Cardiac muscle cell (in vitro differentiated cells and primary cell): Measurements from ENCODE around the gene ERC1. TPM values are rescaled to one million over a fixed set of nuclear protein-coding genes. Genes with fewer than 3 reads are reported as not detected.
"Not testable (repeated sequence)": the region's sequence is repeated elsewhere in the genome, so short reads cannot be mapped to it uniquely, and the experiment has no call there.

Experiments used
- DNase-seq, 2 donors: peaks; one replicate each; pipeline versions ENCODE4 v3.0.0 to v3.0.0-alpha.2; 2010 to 2017; ENCODE audit warnings: low read depth in 1 of 2, low spot score in 1 of 2
- H3K27ac ChIP-seq: fragments of 200-600 bp; sonication (generic); 2 replicates; pipeline ENCODE4 v1.5.1; 2016
- H3K27me3 ChIP-seq: fragments of 200-600 bp; sonication (generic); 2 replicates; pipeline ENCODE4 v1.6.0; 2016; ENCODE audit warnings: control low read depth
- H3K36me3 ChIP-seq: fragments of 200-600 bp; sonication (generic); 2 replicates; pipeline ENCODE4 v1.5.1; 2016; ENCODE audit warnings: control low read depth
- H3K4me1 ChIP-seq: fragments of 200-600 bp; sonication (generic); 2 replicates; pipeline ENCODE4 v1.8.1; 2017; ENCODE audit warnings: low read depth, mild to moderate bottlenecking, mixed run types
- H3K4me3 ChIP-seq: fragments of 200-600 bp; sonication (generic); 2 replicates; pipeline ENCODE4 v1.5.1; 2016; ENCODE audit warnings: mild to moderate bottlenecking
- H3K9me3 ChIP-seq: fragments of 200-600 bp; sonication (generic); 2 replicates; pipeline ENCODE4 v1.5.1; 2017; ENCODE audit warnings: low read depth, mild to moderate bottlenecking, control low read depth
- polyA plus RNA-seq: library from polyadenylated mRNA; unstranded; fragments of >200 nt; fragmentation: Nextera tagmentation; extraction: Ambion mirVana; gene quantifications from 2 replicates; pipeline ENCODE4 v1.2.1, GENCODE V29; 2016
- total RNA-seq: library from RNA; depleted of rRNA; stranded (reverse); fragments of >200 nt; gene quantifications from 2 replicates; pipeline ENCODE4 v1.2.3, GENCODE V29; 2016
- TF ChIP-seq, protein P1 (sequence below): IDR thresholded peaks from 2 replicates; pipeline ENCODE4 v1.5.1; 2012; ENCODE audit warnings: low read depth, mild to moderate bottlenecking, low read length

Gene ERC1
- total and polyA plus RNA-seq, 2 experiments from 2014 or later: 34.1 to 46.3 TPM

DNA sequence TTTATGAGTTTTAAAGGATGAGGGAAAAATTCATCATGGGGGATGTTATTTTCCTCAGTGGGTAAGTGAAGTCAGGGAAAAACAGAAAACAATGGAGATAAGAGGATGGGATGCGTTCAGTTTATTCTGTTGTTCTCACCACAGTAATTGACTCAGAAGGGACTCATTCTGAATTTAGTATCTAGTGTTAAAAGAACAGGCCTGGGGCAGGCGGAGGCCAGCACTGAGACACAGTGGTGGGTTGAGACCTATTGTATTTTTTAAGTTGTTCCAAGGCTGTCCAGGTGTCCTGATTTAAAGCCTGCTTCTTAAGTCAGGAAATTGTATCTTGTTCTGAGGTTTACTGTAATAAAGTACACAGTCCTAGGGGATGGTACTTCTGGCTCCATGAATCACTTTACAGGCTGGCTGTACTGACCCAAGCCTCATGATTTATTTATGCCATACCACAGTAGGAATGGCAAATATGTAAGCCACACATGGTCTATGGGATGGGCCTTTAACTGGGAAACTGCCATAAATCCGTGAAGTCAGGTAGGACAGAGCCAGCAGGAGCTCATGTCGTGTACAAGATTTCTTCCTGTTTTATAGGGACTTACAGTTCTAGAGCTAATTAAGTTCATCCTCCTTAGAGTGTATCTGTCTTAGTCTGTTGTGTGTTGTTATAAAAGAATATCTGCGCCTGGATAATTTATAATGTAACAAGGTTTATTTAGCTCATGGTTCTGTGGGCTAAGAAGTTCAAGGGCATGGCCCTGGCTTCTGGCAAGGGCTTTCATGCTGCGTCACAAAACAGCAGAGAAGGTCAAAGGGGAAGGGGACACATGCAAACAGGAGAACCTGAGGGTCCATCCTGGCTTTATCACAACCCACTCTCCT, 359.3 kb downstream of the ERC1 start:
- TF ChIP-seq, protein P1, sequence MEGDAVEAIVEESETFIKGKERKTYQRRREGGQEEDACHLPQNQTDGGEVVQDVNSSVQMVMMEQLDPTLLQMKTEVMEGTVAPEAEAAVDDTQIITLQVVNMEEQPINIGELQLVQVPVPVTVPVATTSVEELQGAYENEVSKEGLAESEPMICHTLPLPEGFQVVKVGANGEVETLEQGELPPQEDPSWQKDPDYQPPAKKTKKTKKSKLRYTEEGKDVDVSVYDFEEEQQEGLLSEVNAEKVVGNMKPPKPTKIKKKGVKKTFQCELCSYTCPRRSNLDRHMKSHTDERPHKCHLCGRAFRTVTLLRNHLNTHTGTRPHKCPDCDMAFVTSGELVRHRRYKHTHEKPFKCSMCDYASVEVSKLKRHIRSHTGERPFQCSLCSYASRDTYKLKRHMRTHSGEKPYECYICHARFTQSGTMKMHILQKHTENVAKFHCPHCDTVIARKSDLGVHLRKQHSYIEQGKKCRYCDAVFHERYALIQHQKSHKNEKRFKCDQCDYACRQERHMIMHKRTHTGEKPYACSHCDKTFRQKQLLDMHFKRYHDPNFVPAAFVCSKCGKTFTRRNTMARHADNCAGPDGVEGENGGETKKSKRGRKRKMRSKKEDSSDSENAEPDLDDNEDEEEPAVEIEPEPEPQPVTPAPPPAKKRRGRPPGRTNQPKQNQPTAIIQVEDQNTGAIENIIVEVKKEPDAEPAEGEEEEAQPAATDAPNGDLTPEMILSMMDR: no peak
- no peak overlapping the region for H3K4me3 ChIP-seq
- H3K4me1 ChIP-seq: peaks cover 24% of the 10 kb centered on the region
- no peaks in the 10 kb centered on the region for H3K27me3 ChIP-seq
- DNase-seq: peak in 1 of 2 donors; percentile 34
- H3K27ac ChIP-seq: peak overlapping the region; percentile 74
- no peaks in the 10 kb centered on the region for H3K9me3 ChIP-seq
- no peaks in the 10 kb centered on the region for H3K36me3 ChIP-seq

DNA sequence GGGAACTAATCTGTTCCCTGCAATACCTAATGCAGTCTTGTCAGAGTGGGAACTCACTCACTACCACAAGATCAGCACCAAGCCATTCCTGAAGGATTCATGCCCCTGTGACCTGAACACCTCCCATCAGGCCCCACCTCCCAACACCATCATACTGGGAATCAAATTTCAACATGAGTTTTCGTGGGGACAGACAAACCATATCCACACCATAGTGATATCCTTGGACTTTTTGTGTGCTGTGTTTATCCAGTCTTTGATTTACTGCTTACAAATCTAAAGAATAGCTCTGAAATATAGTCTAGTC, 359.9 kb downstream of the ERC1 start:
- Histone ChIP-seq H3K9me3 (no peaks in the 10 kb centered on the region), H3K27me3 (no peaks in the 10 kb centered on the region), H3K36me3 (no peaks in the 10 kb centered on the region), H3K4me1 (peaks cover 25% of the 10 kb centered on the region), H3K4me3 (no peak overlapping the region), H3K27ac (peak overlapping the region; percentile 74)
- TF ChIP-seq, protein P1: no peak
- DNase-seq: no peak

DNA sequence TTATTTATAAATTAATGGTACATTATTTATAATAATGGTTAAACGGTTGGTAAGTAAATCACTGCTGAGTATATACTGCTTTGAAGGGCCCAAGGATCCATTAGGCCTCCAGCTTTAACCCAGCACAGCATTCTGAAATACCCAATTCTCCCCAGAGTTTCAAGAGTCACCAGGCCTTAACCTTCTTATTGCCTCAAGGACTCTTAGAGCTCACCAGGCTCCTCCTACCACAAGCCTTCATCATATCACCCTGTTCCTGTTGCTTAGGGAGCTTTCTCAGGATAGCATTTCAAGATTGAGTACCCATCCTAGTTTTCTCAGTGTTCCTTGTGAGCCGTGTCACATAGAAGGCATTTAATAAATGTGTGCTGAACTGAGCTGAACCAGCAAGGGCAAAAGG, 360.9 kb downstream of the ERC1 start:
- peak overlapping the region; percentile 31 for H3K27ac ChIP-seq

DNA sequence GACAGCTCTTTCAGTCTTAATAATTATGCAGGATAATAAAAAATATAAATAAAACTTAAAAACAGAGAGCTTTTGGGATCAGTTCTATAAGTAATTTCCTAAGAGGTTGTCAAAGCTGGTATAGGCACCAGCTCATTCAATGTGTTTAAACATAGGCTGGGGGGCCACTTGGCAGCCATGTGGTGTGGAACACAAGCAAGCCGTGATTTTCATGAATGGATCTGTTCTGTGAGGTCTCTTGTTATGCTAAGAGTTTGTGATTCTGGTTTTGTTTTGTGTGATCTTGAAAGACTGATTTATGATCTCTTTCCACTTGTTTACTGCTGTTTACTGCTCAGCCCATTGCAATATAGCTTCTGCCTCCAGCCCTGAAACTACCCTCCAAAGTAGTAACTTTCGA, 362.4 kb downstream of the ERC1 start:
- Histone ChIP-seq H3K27me3 (no peaks in the 10 kb centered on the region), H3K36me3 (no peaks in the 10 kb centered on the region), H3K27ac (no peak overlapping the region), H3K4me3 (no peak overlapping the region), H3K9me3 (no peaks in the 10 kb centered on the region), H3K4me1 (peaks cover 44% of the 10 kb centered on the region)
- TF ChIP-seq, protein P1: no peak
- no peak for DNase-seq

More for the DNA sequence above, 360.9 kb downstream of the ERC1 start:
- TF ChIP-seq, protein P1: no peak
- H3K4me1 ChIP-seq: peaks cover 33% of the 10 kb centered on the region
- no peak overlapping the region for H3K4me3 ChIP-seq
- no peaks in the 10 kb centered on the region for H3K27me3 ChIP-seq
- H3K36me3 ChIP-seq: no peaks in the 10 kb centered on the region
- DNase-seq: no peak
- no peaks in the 10 kb centered on the region for H3K9me3 ChIP-seq

DNA sequence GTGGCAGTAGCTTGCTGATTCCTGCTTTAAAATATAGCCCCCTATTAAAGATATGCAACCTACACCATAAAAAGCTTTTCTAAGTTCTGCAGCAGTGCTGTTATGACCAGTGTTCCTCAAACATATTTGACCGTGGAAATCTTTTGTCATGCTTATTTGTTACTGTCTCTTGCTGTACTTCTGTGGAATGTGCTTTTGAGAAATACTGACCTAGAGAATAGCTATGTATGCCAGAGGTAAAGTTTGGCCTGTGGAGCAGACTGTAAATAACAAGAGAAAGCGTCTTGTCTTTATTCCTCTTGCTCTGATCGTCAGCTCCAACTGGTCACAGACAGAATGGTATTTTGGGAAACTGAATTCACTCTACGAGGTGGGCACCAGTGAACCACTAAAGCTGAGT, 364.4 kb downstream of the ERC1 start:
- Histone ChIP-seq H3K9me3 (no peaks in the 10 kb centered on the region), H3K27me3 (no peaks in the 10 kb centered on the region), H3K27ac (peak overlapping the region; percentile 71), H3K4me3 (no peak overlapping the region), H3K36me3 (no peaks in the 10 kb centered on the region), H3K4me1 (peaks cover 37% of the 10 kb centered on the region)
- no peak for DNase-seq
- TF ChIP-seq, protein P1: no peak

DNA sequence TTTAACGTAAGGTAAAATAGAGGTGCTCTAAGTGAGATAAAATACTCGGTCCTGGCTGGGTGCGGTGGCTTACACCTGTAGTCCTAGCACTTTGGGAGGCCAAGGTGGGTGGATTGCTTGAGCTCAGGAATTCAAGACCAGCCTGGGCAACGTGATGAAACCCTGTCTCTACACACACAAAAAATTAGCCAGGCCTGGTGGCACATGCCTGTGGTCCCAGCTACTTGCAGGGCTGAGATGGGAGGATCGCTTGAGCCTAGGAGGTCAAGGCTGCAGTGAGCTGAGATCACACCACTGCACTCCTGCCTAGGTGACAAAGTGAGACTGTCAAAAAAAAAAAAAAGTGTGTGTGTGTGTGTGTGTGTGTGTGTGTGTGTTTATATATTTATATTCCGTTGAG, 364.8 kb downstream of the ERC1 start:
- not testable (repeated sequence) for H3K9me3 ChIP-seq, H3K36me3 ChIP-seq, H3K4me3 ChIP-seq, H3K27me3 ChIP-seq, DNase-seq
- H3K27ac ChIP-seq: peak overlapping the region; percentile 71
- peaks cover 32% of the 10 kb centered on the region for H3K4me1 ChIP-seq
